Regular cardiac myocyte (primary cell): Measurements from ENCODE around the gene KIF5A. TPM values are rescaled to one million over a fixed set of nuclear protein-coding genes. Genes with fewer than 3 reads are reported as not detected.

ENCODE experiments used
- total RNA-seq: library from RNA; depleted of rRNA; stranded (reverse); fragments of >200 nt; gene quantifications from 2 replicates; pipeline ENCODE4 v1.2.3, GENCODE V29; 2014

The KIF5A gene
- 0.19 and 0.28 TPM in 2 replicates for total RNA-seq

GRCh38 chr12:57549909-57550640 lies at the start of gene KIF5A:
KIF5A (plus strand) TSS chr12:57550044; CDS start chr12:57550272, 228 bp downstream.

GRCh38 chr12:57520053-57520818 lies 29.6 kb upstream of the KIF5A start, which contains the start of gene DDIT3:
DDIT3 (minus strand) TSS chr12:57520514; CDS start chr12:57517406, 3,108 bp downstream.

GRCh38 chr12:57522011-57522886 lies 27.6 kb upstream of the KIF5A start, which contains the start of gene MBD6:
MBD6 (plus strand) TSS chr12:57522824; CDS start chr12:57524304, 1,480 bp downstream.

GRCh38 chr12:57546438-57547287 lies 3.2 kb upstream of the KIF5A start, which contains the start of gene DCTN2:
DCTN2 (minus strand) TSS chr12:57547192; CDS start chr12:57547063, 129 bp downstream.

GRCh38 chr12:57590864-57591781 lies 41.3 kb downstream of the KIF5A start, which contains the start of gene PIP4K2C:
PIP4K2C (plus strand) TSS chr12:57591192; CDS start chr12:57591290, 98 bp downstream.

GRCh38 chr12:57604454-57604991 lies 54.7 kb downstream of the KIF5A start, which contains the start of gene DTX3:
DTX3 (plus strand) TSS chr12:57604824; CDS start chr12:57606518, 1,694 bp downstream.

GRCh38 chr12:57611108-57611826 lies 61.4 kb downstream of the KIF5A start, which contains the start of gene ARHGEF25:
ARHGEF25 (plus strand) TSS chr12:57611435; CDS start chr12:57611895, 460 bp downstream.

GRCh38 chr12:57632958-57633840 lies 83.4 kb downstream of the KIF5A start, which contains the start of gene B4GALNT1:
B4GALNT1 (minus strand) TSS chr12:57633201; CDS start chr12:57632132, 1,069 bp downstream.

Other genes starting within 250 kb of the KIF5A start
- 6.9 and 8.7 TPM in 2 replicates for gene R3HDM2, start 119.0 kb upstream of the KIF5A start, total RNA-seq
- gene INHBC, start 115.3 kb upstream of the KIF5A start, total RNA-seq, result not detected in 2 replicates
- 0.38 and 0.85 TPM in 2 replicates for gene INHBE, start 94.7 kb upstream of the KIF5A start, total RNA-seq
- gene GLI1, start 90.3 kb upstream of the KIF5A start, total RNA-seq, result under 0.01 and 0.38 TPM in 2 replicates
- 0.38 TPM in 1 of 2 replicates, not detected in the other for gene ARHGAP9, start 70.2 kb upstream of the KIF5A start, total RNA-seq
- 81.5 and 172 TPM in 2 replicates for gene MARS1, start 62.0 kb upstream of the KIF5A start, total RNA-seq
- gene DDIT3, start 29.5 kb upstream of the KIF5A start, total RNA-seq, result 17.6 and 85.4 TPM in 2 replicates
- 2.9 and 3.9 TPM in 2 replicates for gene MBD6, start 27.2 kb upstream of the KIF5A start, total RNA-seq
- 79.5 and 89.1 TPM in 2 replicates for gene DCTN2, start 2.9 kb upstream of the KIF5A start, total RNA-seq
- gene PIP4K2C, start 41.1 kb downstream of the KIF5A start, total RNA-seq, result 18.2 and 19.2 TPM in 2 replicates
- gene DTX3, start 54.8 kb downstream of the KIF5A start, total RNA-seq, result 5.4 and 14.7 TPM in 2 replicates
- 12.5 and 27.1 TPM in 2 replicates for gene ARHGEF25, start 61.4 kb downstream of the KIF5A start, total RNA-seq
- 1.9 and 2.8 TPM in 2 replicates for gene B4GALNT1, start 83.2 kb downstream of the KIF5A start, total RNA-seq
- gene OS9, start 144.1 kb downstream of the KIF5A start, total RNA-seq, result 133 and 376 TPM in 2 replicates
- gene AGAP2, start 188.7 kb downstream of the KIF5A start, total RNA-seq, result 0.19 and 0.28 TPM in 2 replicates
- gene TSPAN31, start 195.0 kb downstream of the KIF5A start, total RNA-seq, result 86.3 and 103 TPM in 2 replicates
- 146 and 166 TPM in 2 replicates for gene CDK4, start 202.3 kb downstream of the KIF5A start, total RNA-seq
- gene MARCHF9, start 205.1 kb downstream of the KIF5A start, total RNA-seq, result 0.77 and 3.1 TPM in 2 replicates
- gene CYP27B1, start 217.0 kb downstream of the KIF5A start, total RNA-seq, result 0.19 and 1.1 TPM in 2 replicates
- 5.9 and 15.7 TPM in 2 replicates for gene METTL1, start 222.1 kb downstream of the KIF5A start, total RNA-seq
- 3.8 and 12.1 TPM in 2 replicates for gene EEF1AKMT3, start 222.6 kb downstream of the KIF5A start, total RNA-seq
- gene TSFM, start 232.7 kb downstream of the KIF5A start, total RNA-seq, result 16.1 and 22.6 TPM in 2 replicates